ENCODE data around the gene TRPM5.

Gene TRPM5

GRCh38 chr11:2460540-2461252, 16.4 kb upstream of the TRPM5 start:
- no peaks in the 10 kb centered on the region for H3K9me3 ChIP-seq (replicated peaks; ENCODE audit: low read length)
- no peak overlapping the region for H3K4me2 ChIP-seq (ENCODE audit: low read length)
- no peak overlapping the region for H3K9ac ChIP-seq (ENCODE audit: low read depth, low read length)
- H3K4me3 ChIP-seq (ENCODE audit: low read length) = no peak overlapping the region
- H3K36me3 ChIP-seq (ENCODE audit: insufficient read depth, low read length) = no peaks in the 10 kb centered on the region
- no peaks in the 10 kb centered on the region for H3K4me1 ChIP-seq (ENCODE audit: control insufficient read depth, insufficient read depth, low read length)
- peaks cover 25% of the 10 kb centered on the region for H3K27me3 ChIP-seq (ENCODE audit: control insufficient read depth, insufficient read depth, low read length)

GRCh38 chr11:2459796-2460531, 15.7 kb upstream of the TRPM5 start:
- Histone ChIP-seq H3K36me3 (ENCODE audit: insufficient read depth, low read length) (no peaks in the 10 kb centered on the region), H3K4me3 (ENCODE audit: low read length) (no peak overlapping the region), H3K9me3 (replicated peaks; ENCODE audit: low read length) (no peaks in the 10 kb centered on the region), H3K4me2 (ENCODE audit: low read length) (no peak overlapping the region), H3K4me1 (ENCODE audit: control insufficient read depth, insufficient read depth, low read length) (no peaks in the 10 kb centered on the region), H3K9ac (ENCODE audit: low read depth, low read length) (no peak overlapping the region), H3K27me3 (ENCODE audit: control insufficient read depth, insufficient read depth, low read length) (peaks cover 25% of the 10 kb centered on the region)

DNA sequence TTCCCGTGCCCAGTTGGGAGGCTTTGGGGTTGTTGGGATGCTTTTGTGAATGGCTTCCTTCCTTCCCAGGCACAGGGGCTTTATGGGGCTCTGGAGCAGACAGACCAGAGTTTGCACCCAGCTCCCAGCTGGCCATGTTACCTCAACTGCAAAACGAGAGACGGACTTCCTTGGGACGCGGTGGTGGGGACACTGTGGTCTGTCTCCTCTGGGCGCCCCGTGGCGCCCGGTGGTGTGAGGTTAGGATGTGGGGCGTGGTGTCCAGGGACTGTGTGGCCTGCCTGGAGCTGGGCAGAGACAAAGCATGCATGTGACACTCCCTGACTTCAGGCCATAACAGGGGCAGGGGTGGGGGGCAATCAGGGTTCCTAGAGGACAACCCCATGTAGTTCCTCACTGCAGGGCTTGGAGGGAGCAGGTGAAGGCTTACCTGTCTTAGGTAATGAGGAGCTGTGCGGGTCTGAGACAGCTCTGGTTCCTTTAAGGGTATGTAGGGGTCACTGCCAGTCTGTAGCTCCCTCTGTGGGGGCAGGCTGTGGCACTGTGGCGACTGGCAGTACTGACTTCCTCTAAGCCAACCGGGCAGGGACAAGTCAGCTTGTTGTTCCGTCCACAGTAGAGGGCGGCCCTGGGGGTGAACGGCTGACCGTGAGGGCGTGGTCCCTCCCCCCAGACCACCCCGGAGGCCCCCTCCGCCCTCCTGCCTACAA, 14.9 kb upstream of the TRPM5 start:
- Histone ChIP-seq H3K4me3 (ENCODE audit: low read length) (no peak overlapping the region), H3K9me3 (replicated peaks; ENCODE audit: low read length) (no peaks in the 10 kb centered on the region), H3K36me3 (ENCODE audit: insufficient read depth, low read length) (no peaks in the 10 kb centered on the region), H3K9ac (ENCODE audit: low read depth, low read length) (no peak overlapping the region), H3K27me3 (ENCODE audit: control insufficient read depth, insufficient read depth, low read length) (peaks cover 32% of the 10 kb centered on the region), H3K4me2 (ENCODE audit: low read length) (no peak overlapping the region), H3K4me1 (ENCODE audit: control insufficient read depth, insufficient read depth, low read length) (no peaks in the 10 kb centered on the region)

- no peak overlapping the region for H3K4me3 ChIP-seq (ENCODE audit: low read length)
- H3K9ac ChIP-seq (ENCODE audit: low read depth, low read length) = no peak overlapping the region
- no peaks in the 10 kb centered on the region for H3K9me3 ChIP-seq (replicated peaks; ENCODE audit: low read length)
- H3K4me2 ChIP-seq (ENCODE audit: low read length) = no peak overlapping the region
- H3K27me3 ChIP-seq (ENCODE audit: control insufficient read depth, insufficient read depth, low read length) = peaks cover 30% of the 10 kb centered on the region
- no peaks in the 10 kb centered on the region for H3K4me1 ChIP-seq (ENCODE audit: control insufficient read depth, insufficient read depth, low read length)
- no peaks in the 10 kb centered on the region for H3K36me3 ChIP-seq (ENCODE audit: insufficient read depth, low read length)
Observed at GRCh38 chr11:2458321-2458720, 14.0 kb upstream of the TRPM5 start.

- Histone ChIP-seq H3K4me3 (ENCODE audit: low read length) (no peak overlapping the region), H3K9ac (ENCODE audit: low read depth, low read length) (no peak overlapping the region), H3K27me3 (ENCODE audit: control insufficient read depth, insufficient read depth, low read length) (peaks cover 68% of the 10 kb centered on the region), H3K4me1 (ENCODE audit: control insufficient read depth, insufficient read depth, low read length) (no peaks in the 10 kb centered on the region), H3K36me3 (ENCODE audit: insufficient read depth, low read length) (no peaks in the 10 kb centered on the region), H3K4me2 (ENCODE audit: low read length) (no peak overlapping the region), H3K9me3 (replicated peaks; ENCODE audit: low read length) (no peaks in the 10 kb centered on the region)
Observed at GRCh38 chr11:2453436-2453835, 9.1 kb upstream of the TRPM5 start.

DNA sequence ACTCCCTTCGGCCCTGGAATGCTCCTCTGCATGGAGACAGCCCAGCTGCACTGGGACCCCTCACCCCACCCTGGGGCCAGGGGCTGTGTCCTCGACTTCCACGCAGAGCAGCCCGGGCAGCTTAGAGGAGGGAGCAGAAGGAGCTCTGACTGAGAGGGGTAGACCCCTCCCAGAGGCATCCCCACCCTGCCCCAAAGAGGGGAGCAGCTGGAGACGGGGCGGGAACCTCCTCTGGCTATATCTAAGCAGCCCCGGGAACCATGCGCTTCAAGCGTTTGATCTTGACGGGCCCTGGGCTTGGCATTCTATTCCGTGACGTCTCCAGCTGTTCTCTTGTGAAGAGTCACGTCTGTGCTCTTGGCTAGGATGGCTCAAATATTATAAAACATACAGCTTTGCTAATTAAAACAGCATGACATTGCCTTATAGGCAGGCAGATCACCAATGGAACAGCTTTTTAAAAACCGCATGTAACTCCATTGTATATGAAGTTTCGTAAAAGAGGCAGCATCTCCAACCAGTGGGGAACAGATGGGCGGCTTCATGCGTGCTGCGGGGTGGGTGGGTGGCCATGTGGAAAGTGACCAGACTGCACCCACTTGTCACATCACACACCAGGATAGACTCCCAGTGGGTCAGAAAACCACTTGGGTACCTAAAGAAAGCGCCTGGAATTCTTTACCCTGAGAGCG, 8.2 kb upstream of the TRPM5 start:
- H3K4me2 ChIP-seq (ENCODE audit: low read length) = no peak overlapping the region
- H3K36me3 ChIP-seq (ENCODE audit: insufficient read depth, low read length) = no peaks in the 10 kb centered on the region
- no peak overlapping the region for H3K9ac ChIP-seq (ENCODE audit: low read depth, low read length)
- no peaks in the 10 kb centered on the region for H3K9me3 ChIP-seq (replicated peaks; ENCODE audit: low read length)
- no peak overlapping the region for H3K4me3 ChIP-seq (ENCODE audit: low read length)
- H3K4me1 ChIP-seq (ENCODE audit: control insufficient read depth, insufficient read depth, low read length) = no peaks in the 10 kb centered on the region
- H3K27me3 ChIP-seq (ENCODE audit: control insufficient read depth, insufficient read depth, low read length) = peaks cover 70% of the 10 kb centered on the region

DNA sequence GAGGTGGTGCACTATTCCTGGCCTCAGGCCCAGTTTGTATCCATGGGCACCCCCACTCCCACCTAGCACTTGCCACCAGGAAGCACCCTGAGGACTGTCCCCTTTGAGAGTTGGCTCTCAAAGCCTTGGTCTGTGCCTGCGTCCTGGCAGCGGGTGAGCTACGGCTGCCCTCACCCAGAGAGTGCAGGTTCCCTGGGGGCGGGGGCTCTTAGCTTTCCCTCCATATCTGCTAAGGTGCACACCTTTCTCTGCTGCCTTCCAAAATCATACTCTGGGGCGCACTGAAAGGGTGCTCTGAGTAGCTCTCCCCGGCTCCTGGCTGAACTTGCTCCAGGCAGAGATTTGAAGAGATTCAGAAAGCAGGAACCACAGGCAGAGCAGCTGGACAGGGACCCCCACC, 7.6 kb upstream of the TRPM5 start:
- Histone ChIP-seq H3K27me3 (ENCODE audit: control insufficient read depth, insufficient read depth, low read length) (peaks cover 70% of the 10 kb centered on the region), H3K4me2 (ENCODE audit: low read length) (no peak overlapping the region), H3K36me3 (ENCODE audit: insufficient read depth, low read length) (no peaks in the 10 kb centered on the region), H3K9me3 (replicated peaks; ENCODE audit: low read length) (no peaks in the 10 kb centered on the region), H3K4me3 (ENCODE audit: low read length) (no peak overlapping the region), H3K4me1 (ENCODE audit: control insufficient read depth, insufficient read depth, low read length) (no peaks in the 10 kb centered on the region), H3K9ac (ENCODE audit: low read depth, low read length) (no peak overlapping the region)

DNA sequence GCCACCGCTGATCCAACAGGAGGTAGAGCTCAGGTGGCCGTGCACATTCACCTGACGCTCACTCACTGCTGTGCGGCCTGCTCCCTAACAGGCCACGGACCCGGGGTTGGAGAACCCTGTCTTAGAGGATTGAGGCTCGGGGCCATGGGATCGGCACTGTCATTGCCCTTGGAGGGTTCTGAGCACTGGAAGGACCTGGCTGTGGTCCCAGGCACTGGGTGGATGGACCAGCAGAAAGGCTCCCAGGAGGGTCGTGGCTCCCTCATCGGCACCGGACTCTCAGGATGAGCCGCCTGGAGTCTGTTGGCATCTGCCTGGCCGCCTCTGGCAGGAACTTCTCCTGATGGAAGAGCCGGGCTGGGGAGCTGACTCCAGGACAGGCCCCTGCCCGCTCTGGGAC, 7.0 kb upstream of the TRPM5 start:
- H3K9me3 ChIP-seq (replicated peaks; ENCODE audit: low read length) = no peaks in the 10 kb centered on the region

GRCh38 chr11:2450321-2451041, 6.2 kb upstream of the TRPM5 start:
- Histone ChIP-seq H3K9ac (ENCODE audit: low read depth, low read length) (no peak overlapping the region), H3K9me3 (replicated peaks; ENCODE audit: low read length) (no peaks in the 10 kb centered on the region), H3K27me3 (ENCODE audit: control insufficient read depth, insufficient read depth, low read length) (peaks cover 84% of the 10 kb centered on the region), H3K36me3 (ENCODE audit: insufficient read depth, low read length) (no peaks in the 10 kb centered on the region), H3K4me1 (ENCODE audit: control insufficient read depth, insufficient read depth, low read length) (no peaks in the 10 kb centered on the region), H3K4me2 (ENCODE audit: low read length) (no peak overlapping the region), H3K4me3 (ENCODE audit: low read length) (no peak overlapping the region)

More for the DNA sequence above, 7.0 kb upstream of the TRPM5 start:
- H3K36me3 ChIP-seq (ENCODE audit: insufficient read depth, low read length) = no peaks in the 10 kb centered on the region
- no peak overlapping the region for H3K4me2 ChIP-seq (ENCODE audit: low read length)
- H3K27me3 ChIP-seq (ENCODE audit: control insufficient read depth, insufficient read depth, low read length) = peaks cover 76% of the 10 kb centered on the region
- H3K4me3 ChIP-seq (ENCODE audit: low read length) = no peak overlapping the region
- H3K9ac ChIP-seq (ENCODE audit: low read depth, low read length) = no peak overlapping the region
- H3K4me1 ChIP-seq (ENCODE audit: control insufficient read depth, insufficient read depth, low read length) = no peaks in the 10 kb centered on the region

- H3K9me3 ChIP-seq (replicated peaks; ENCODE audit: low read length) = no peaks in the 10 kb centered on the region
- H3K27me3 ChIP-seq (ENCODE audit: control insufficient read depth, insufficient read depth, low read length) = peaks cover 85% of the 10 kb centered on the region
- no peak overlapping the region for H3K4me2 ChIP-seq (ENCODE audit: low read length)
- H3K36me3 ChIP-seq (ENCODE audit: insufficient read depth, low read length) = no peaks in the 10 kb centered on the region
- no peak overlapping the region for H3K4me3 ChIP-seq (ENCODE audit: low read length)
- no peak overlapping the region for H3K9ac ChIP-seq (ENCODE audit: low read depth, low read length)
- no peaks in the 10 kb centered on the region for H3K4me1 ChIP-seq (ENCODE audit: control insufficient read depth, insufficient read depth, low read length)
Observed at GRCh38 chr11:2449548-2450320, 5.4 kb upstream of the TRPM5 start.
